HepG2 (cell line): ENCODE data around the gene FBXO24. TPM values are rescaled to one million over a fixed set of nuclear protein-coding genes. Genes with fewer than 3 reads are reported as not detected.

ENCODE experiments used
- BHLHE40 ChIP-seq: IDR thresholded peaks from 2 replicates; pipeline ENCODE4 v1.6.1; 2011; ENCODE audit warnings: low read length, improper control_type of control experiment
- MTF1 ChIP-seq: sonication (generic); formaldehyde crosslinking; IDR thresholded peaks from 2 replicates; pipeline ENCODE4 v1.5.0; 2020; ENCODE audit warnings: missing genetic modification reagents
- POGZ ChIP-seq: sonication (generic); formaldehyde crosslinking; IDR thresholded peaks from 2 replicates; pipeline ENCODE4 v1.4.0; 2020; ENCODE audit warnings: mild to moderate bottlenecking, missing genetic modification reagents
- POLR2A ChIP-seq, 2 experiments: IDR thresholded peaks; 2 replicates each; pipeline ENCODE4 v1.6.1; 2011; ENCODE audit warnings: low read depth in 2 of 2, low read length in 2 of 2, mild to moderate bottlenecking in 1 of 2, moderate library complexity in 1 of 2; ENCODE audit not compliant: insufficient read depth in 1 of 2
- RAD51 ChIP-seq: fragments of 450-650 bp; IDR thresholded peaks from 2 replicates; pipeline ENCODE4 v1.6.1; 2016; ENCODE audit warnings: borderline replicate concordance
- RELA ChIP-seq: sonication (generic); formaldehyde crosslinking; IDR thresholded peaks from 2 replicates; pipeline ENCODE4 v1.4.0; 2020; ENCODE audit warnings: missing genetic modification reagents
- SOX6 ChIP-seq, 2 experiments: fragments of 450-650 bp in 1 of 2; sonication (generic) in 1 of 2; formaldehyde crosslinking in 1 of 2; IDR thresholded peaks; 2 replicates each; pipeline versions ENCODE4 v1.4.0 to v1.6.1; 2017 to 2020; ENCODE audit warnings: antibody characterized with exemption in 1 of 2, mild to moderate bottlenecking in 1 of 2, missing genetic modification reagents in 1 of 2
- SP2 ChIP-seq: sonication (generic); formaldehyde crosslinking; IDR thresholded peaks from 2 replicates; pipeline ENCODE4 v1.5.1; 2020; ENCODE audit warnings: mild to moderate bottlenecking, missing genetic modification reagents
- SUZ12 ChIP-seq: fragments of 150-350 bp; IDR thresholded peaks from 2 replicates; pipeline ENCODE4 v1.6.1; 2014; ENCODE audit warnings: low read depth, low read length
- ZFP1 ChIP-seq: IDR thresholded peaks from 2 replicates; pipeline ENCODE4 v1.6.1; 2016
- ZFP37 ChIP-seq: sonication (generic); formaldehyde crosslinking; IDR thresholded peaks from 2 replicates; pipeline ENCODE4 v1.4.0; 2020; ENCODE audit warnings: missing genetic modification reagents, borderline replicate concordance
- ZHX2 ChIP-seq, 2 experiments: sonication (generic) in 1 of 2; formaldehyde crosslinking in 1 of 2; IDR thresholded peaks; 2 replicates each; pipeline versions ENCODE4 v1.6.1 to v1.9.0; 2014 to 2022; ENCODE audit warnings: antibody characterized with exemption in 1 of 2, borderline replicate concordance in 1 of 2, inconsistent platforms in 1 of 2, low read depth in 1 of 2, missing genetic modification reagents in 1 of 2
- ZNF138 ChIP-seq: sonication (generic); formaldehyde crosslinking; IDR thresholded peaks from 2 replicates; pipeline ENCODE4 v1.5.0; 2020; ENCODE audit warnings: mild to moderate bottlenecking, low read depth, missing genetic modification reagents
- ZNF383 ChIP-seq: sonication (generic); formaldehyde crosslinking; IDR thresholded peaks from 2 replicates; pipeline ENCODE4 v1.4.0; 2020; ENCODE audit warnings: missing genetic modification reagents, mild to moderate bottlenecking, borderline replicate concordance
- ZNF430 ChIP-seq: sonication (generic); formaldehyde crosslinking; IDR thresholded peaks from 2 replicates; pipeline ENCODE4 v1.9.0; 2021; ENCODE audit warnings: mild to moderate bottlenecking, missing genetic modification reagents
- ZNF431 ChIP-seq: sonication (generic); formaldehyde crosslinking; IDR thresholded peaks from 2 replicates; pipeline ENCODE4 v1.9.0; 2022; ENCODE audit warnings: missing genetic modification reagents, low read depth, mild to moderate bottlenecking, borderline replicate concordance
- ZUFSP ChIP-seq: sonication (generic); formaldehyde crosslinking; IDR thresholded peaks from 2 replicates; pipeline ENCODE4 v1.9.0; 2021; ENCODE audit warnings: missing genetic modification reagents, mild to moderate bottlenecking, borderline replicate concordance
- polyA plus RNA-seq, 8 experiments: library from polyadenylated mRNA; depleted of rRNA in 3 of 8; stranded (reverse) in 7 of 8; unstranded in 1 of 8; fragments of >200 nt; fragmentation: Illumina TruSeq in 4 of 8; extraction: Trizol in 4 of 8; gene quantifications; 2 replicates each; pipeline versions ENCODE4 v1.2.1 to v1.2.3, GENCODE V29; 2011 to 2016; ENCODE audit warnings: low read depth in 4 of 8, missing spikeins in 1 of 8, mixed read lengths in 1 of 8; ENCODE audit not compliant: insufficient read depth in 1 of 8
- total RNA-seq, 5 experiments: library from RNA; depleted of rRNA; stranded (reverse); fragments of >200 nt; fragmentation: Illumina TruSeq; extraction: Trizol; gene quantifications; 2 replicates each; pipeline ENCODE4 v1.2.3, GENCODE V29; 2016; ENCODE audit warnings: low read depth in 1 of 5
- TF ChIP-seq, protein P1 (sequence below): sonication (generic); formaldehyde crosslinking; IDR thresholded peaks from 2 replicates; pipeline ENCODE4 v1.4.0; 2020; ENCODE audit warnings: missing genetic modification reagents
- TF ChIP-seq, protein P2 (sequence below): IDR thresholded peaks from 2 replicates; pipeline ENCODE4 v1.6.1; 2016; ENCODE audit warnings: missing biosample characterization, missing genetic modification reagents, low read depth

FBXO24 gene
- total and polyA plus RNA-seq, 2 of the 13 experiments (the other 11 are each of a cell fraction or from before 2014, with no cell fraction given) = 0.20 to 0.55 TPM

GRCh38 chr7:100540073-100540723 is 45.9 kb upstream of the FBXO24 start (continued):
- TF ChIP-seq ZNF138 (CRISPR knock-in tag) = no peak
- TF ChIP-seq POLR2A (IDR thresholded peaks at IDR 0.05; ENCODE audit: insufficient read depth in 1 of 2, low read depth in 2 of 2, low read length in 2 of 2) = peak in 1 of 2 experiments; percentile 54; a peak in 3 of 4 replicates
- no peak for TF ChIP-seq BHLHE40
- no peak for TF ChIP-seq RAD51
- peak; percentile 51; the same call in 1 of the 2 replicates for TF ChIP-seq ZNF431 (CRISPR knock-in tag)
- TF ChIP-seq SP2 (CRISPR knock-in tag) = 0 out of 2 replicates have a peak, but pooled peaks have one; percentile 19
- no peak for TF ChIP-seq MTF1
- no peak for TF ChIP-seq ZFP1 (CRISPR knock-in tag)
- TF ChIP-seq SUZ12 = no peak
- TF ChIP-seq ZNF430 (CRISPR knock-in tag) = 0 out of 2 replicates have a peak, but pooled peaks have one; percentile 53
- no peak for TF ChIP-seq ZHX2 (IDR thresholded peaks at IDR 0.05; ENCODE audit: low read depth)
- TF ChIP-seq ZHX2 (CRISPR knock-in tag; IDR thresholded peaks at IDR 0.05; ENCODE audit: borderline replicate concordance) = no peak
- no peak for TF ChIP-seq SOX6 (IDR thresholded peaks at IDR 0.05)
- peak; percentile 57; the same call in 1 of the 2 replicates for TF ChIP-seq SOX6 (CRISPR knock-in tag; IDR thresholded peaks at IDR 0.05)
- TF ChIP-seq RELA (CRISPR knock-in tag) = 0 out of 2 replicates have a peak, but pooled peaks have one; percentile 30
- no peak for TF ChIP-seq ZNF383
- TF ChIP-seq, protein P1, sequence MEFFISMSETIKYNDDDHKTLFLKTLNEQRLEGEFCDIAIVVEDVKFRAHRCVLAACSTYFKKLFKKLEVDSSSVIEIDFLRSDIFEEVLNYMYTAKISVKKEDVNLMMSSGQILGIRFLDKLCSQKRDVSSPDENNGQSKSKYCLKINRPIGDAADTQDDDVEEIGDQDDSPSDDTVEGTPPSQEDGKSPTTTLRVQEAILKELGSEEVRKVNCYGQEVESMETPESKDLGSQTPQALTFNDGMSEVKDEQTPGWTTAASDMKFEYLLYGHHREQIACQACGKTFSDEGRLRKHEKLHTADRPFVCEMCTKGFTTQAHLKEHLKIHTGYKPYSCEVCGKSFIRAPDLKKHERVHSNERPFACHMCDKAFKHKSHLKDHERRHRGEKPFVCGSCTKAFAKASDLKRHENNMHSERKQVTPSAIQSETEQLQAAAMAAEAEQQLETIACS (CRISPR knock-in tag) = no peak
- TF ChIP-seq POGZ (CRISPR knock-in tag) = no peak
- TF ChIP-seq, protein P2, sequence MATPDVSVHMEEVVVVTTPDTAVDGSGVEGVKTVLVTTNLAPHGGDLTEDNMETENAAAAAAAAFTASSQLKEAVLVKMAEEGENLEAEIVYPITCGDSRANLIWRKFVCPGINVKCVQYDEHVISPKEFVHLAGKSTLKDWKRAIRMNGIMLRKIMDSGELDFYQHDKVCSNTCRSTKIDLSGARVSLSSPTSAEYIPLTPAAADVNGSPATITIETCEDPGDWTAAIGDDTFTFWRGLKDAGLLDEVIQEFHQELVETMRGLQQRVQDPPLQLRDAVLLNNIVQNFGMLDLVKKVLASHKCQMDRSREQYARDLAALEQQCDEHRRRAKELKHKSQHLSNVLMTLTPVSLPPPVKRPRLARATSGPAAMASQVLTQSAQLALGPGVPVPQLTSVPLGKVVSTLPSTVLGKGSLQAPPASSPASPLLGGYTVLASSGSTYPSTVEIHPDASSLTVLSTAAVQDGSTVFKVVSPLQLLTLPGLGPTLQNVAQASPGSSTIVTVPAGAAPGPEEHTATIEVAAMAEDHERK = no peak
- TF ChIP-seq ZFP37 = no peak
- no peak for TF ChIP-seq ZUFSP
